Measurements from ENCODE around the gene RAD51B. TPM values are rescaled to one million over a fixed set of nuclear protein-coding genes. Genes with fewer than 3 reads are reported as not detected.

The RAD51B gene
- total and polyA plus RNA-seq, 7 donors, result 2.4 to 24.4 (median 7.1) TPM

DNA sequence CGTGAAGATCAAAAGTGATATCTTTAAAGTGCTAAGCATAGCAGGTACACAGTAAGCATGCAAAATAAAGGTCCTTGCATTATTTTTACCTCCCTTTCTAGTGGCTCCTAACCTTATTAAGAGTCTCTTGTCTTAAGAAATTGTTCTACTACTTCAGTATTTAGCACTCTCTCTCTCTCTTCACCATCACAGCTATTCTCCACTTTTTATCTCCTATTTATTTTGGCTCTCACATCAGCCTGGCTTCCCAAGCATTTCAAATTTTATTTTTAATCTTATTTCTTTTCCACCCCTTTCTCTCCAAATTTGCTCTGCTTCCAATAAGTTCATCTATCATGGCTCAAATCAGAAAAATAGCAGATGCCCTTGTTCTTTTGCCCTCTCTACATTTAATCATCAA is 212.6 kb downstream of the RAD51B start:
- Histone ChIP-seq H3K4me3 (no peak overlapping the region), H3K27me3 (no peaks in the 10 kb centered on the region), H3K27ac (peak overlapping the region in 1 of 4 donors; percentile 12), H3K9me3 (peaks cover 0 to 5% (median 2%) of the 10 kb centered on the region in 4 donors), H3K4me1 (peaks cover 0 to 42% (median 20%) of the 10 kb centered on the region in 4 donors), H3K36me3 (no peaks in the 10 kb centered on the region)
- WGBS, 2 donors, result 98 to 99% methylated on average over 1 of the region's 1 CpG
- intact Hi-C loops (cut with DNase I), result loop anchor here (10.0 kb wide), 1 partner anchor 783 kb away; no protein-coding TSS in a partner anchor
- DNase-seq, result no peak
- TF ChIP-seq EP300 (IDR thresholded peaks at IDR 0.05) (no peak), POLR2AphosphoS5 (IDR thresholded peaks at IDR 0.05) (no peak), POLR2A (IDR thresholded peaks at IDR 0.05) (no peak)
- TF ChIP-seq, protein P1, sequence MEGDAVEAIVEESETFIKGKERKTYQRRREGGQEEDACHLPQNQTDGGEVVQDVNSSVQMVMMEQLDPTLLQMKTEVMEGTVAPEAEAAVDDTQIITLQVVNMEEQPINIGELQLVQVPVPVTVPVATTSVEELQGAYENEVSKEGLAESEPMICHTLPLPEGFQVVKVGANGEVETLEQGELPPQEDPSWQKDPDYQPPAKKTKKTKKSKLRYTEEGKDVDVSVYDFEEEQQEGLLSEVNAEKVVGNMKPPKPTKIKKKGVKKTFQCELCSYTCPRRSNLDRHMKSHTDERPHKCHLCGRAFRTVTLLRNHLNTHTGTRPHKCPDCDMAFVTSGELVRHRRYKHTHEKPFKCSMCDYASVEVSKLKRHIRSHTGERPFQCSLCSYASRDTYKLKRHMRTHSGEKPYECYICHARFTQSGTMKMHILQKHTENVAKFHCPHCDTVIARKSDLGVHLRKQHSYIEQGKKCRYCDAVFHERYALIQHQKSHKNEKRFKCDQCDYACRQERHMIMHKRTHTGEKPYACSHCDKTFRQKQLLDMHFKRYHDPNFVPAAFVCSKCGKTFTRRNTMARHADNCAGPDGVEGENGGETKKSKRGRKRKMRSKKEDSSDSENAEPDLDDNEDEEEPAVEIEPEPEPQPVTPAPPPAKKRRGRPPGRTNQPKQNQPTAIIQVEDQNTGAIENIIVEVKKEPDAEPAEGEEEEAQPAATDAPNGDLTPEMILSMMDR (IDR thresholded peaks at IDR 0.05), result no peak

DNA sequence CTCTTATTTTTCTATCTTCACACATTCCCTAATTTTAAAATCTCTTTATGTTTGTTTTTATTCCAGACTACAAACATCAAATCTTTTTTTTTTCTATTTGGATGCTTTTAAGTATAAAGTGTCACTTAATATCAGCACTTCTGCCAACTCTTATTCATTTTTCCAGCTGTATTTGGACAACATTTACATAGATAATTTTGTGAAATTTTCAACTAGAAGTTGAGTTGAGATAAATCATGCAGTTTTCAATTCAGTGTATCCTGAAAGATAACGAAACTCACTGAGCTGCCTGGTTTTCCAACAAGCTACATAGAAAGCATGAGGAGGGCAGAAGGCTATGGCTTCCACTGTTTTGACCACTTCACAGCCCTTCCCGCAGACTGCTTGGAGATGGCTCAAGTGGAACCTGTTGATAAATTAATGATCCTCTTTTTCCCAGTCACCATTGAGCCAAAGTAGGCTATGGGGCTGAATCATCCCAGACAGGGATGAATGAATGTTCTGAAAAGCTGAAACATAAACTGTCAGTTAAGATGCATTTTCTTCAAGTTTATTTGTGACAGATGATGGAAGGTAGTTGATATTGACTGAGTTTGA is 213.9 kb downstream of the RAD51B start:
- no peak overlapping the region for H3K4me3 ChIP-seq
- no peak for DNase-seq
- intact Hi-C loops (cut with DNase I), result loop anchor here (10.0 kb wide), 1 partner anchor 781 kb away; no protein-coding TSS in a partner anchor
- peaks cover 0 to 55% (median 27%) of the 10 kb centered on the region in 4 donors for H3K4me1 ChIP-seq
- H3K9me3 ChIP-seq, result peaks cover 0 to 5% (median 2%) of the 10 kb centered on the region in 4 donors
- H3K36me3 ChIP-seq, result no peaks in the 10 kb centered on the region
- TF ChIP-seq EP300 (IDR thresholded peaks at IDR 0.05) (no peak), POLR2AphosphoS5 (IDR thresholded peaks at IDR 0.05) (no peak), POLR2A (IDR thresholded peaks at IDR 0.05) (no peak)
- TF ChIP-seq, protein P1 (IDR thresholded peaks at IDR 0.05), result no peak
- H3K27me3 ChIP-seq, result no peaks in the 10 kb centered on the region
- 50 to 92% methylated on average over 2 of the region's 2 CpGs for WGBS, 2 donors
- H3K27ac ChIP-seq, result peak overlapping the region in 1 of 4 donors; percentile 90

DNA sequence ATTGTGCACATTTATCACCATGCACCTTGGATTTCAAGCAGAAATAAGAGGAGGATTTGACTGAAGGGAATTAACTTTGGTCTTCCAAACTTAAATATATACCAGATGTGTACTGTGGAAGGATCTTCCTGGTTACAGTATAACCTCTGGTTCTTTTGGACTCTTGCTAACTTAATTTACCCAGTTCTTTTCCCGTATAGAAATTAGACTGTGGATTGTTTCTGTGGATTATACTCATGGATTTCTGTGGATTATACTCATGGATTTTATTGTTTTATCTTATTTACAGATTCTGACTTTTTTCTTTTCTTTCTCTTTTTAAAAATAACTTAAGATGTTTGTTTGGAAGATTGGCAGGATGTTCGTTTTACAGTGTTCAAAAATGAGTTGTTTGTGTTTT is 215.3 kb downstream of the RAD51B start:
- Histone ChIP-seq H3K36me3 (no peaks in the 10 kb centered on the region), H3K27ac (peak overlapping the region; percentile 73 to 90 (median 85)), H3K4me3 (no peak overlapping the region), H3K4me1 (peaks cover 0 to 67% (median 27%) of the 10 kb centered on the region in 4 donors), H3K27me3 (no peaks in the 10 kb centered on the region), H3K9me3 (peaks cover 0 to under 1% (median 0%) of the 10 kb centered on the region in 4 donors)
- DNase-seq, result no peak
- intact Hi-C loops (cut with DNase I), result loop anchor here (5.0 to 10.0 kb wide), 5 partner anchors 67 to 780 kb away; no protein-coding TSS in a partner anchor
- 73 to 77% methylated on average over 2 of the region's 2 CpGs for WGBS, 2 donors
- TF ChIP-seq POLR2A (IDR thresholded peaks at IDR 0.05), result no peak
- no peak for TF ChIP-seq POLR2AphosphoS5 (IDR thresholded peaks at IDR 0.05)
- TF ChIP-seq, protein P1 (IDR thresholded peaks at IDR 0.05), result no peak
- TF ChIP-seq EP300 (IDR thresholded peaks at IDR 0.05), result no peak

DNA sequence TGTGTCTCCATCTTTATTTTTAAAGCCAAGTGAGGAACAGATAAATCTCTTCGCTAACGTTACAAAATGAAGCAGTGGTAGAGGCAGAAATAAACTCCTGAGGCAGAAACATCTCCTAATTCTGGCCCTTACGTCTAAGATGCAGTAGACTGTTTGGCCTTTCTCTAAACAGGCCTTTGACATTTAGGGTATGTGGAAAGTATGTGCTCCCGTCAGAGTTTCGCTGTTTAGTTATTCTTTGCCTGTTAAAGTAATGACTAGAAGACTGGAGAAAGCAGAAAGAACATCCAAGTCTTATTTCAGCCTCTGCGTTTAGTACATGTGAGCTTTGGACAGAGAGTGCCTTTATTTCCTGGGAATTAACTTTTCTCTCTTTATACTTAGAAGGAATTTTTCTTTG is 216.6 kb downstream of the RAD51B start:
- Histone ChIP-seq H3K36me3 (no peaks in the 10 kb centered on the region), H3K9me3 (no peaks in the 10 kb centered on the region), H3K27ac (peak overlapping the region; percentile 73 to 90 (median 85)), H3K4me3 (no peak overlapping the region), H3K27me3 (no peaks in the 10 kb centered on the region), H3K4me1 (peaks cover 0 to 79% (median 34%) of the 10 kb centered on the region in 4 donors)
- intact Hi-C loops (cut with DNase I), result loop anchor here (2.0 to 10.0 kb wide), 6 partner anchors 66 to 779 kb away; no protein-coding TSS in a partner anchor
- peak; percentile 66 for DNase-seq
- WGBS, 2 donors, result 82 to 85% methylated on average over 6 of the region's 6 CpGs
- TF ChIP-seq POLR2AphosphoS5 (IDR thresholded peaks at IDR 0.05) (peak; percentile 85 to 93 (median 89)), EP300 (IDR thresholded peaks at IDR 0.05) (peak; percentile 92 to 99 (median 98)), POLR2A (IDR thresholded peaks at IDR 0.05) (no peak)
- TF ChIP-seq, protein P1 (IDR thresholded peaks at IDR 0.05), result no peak
